ENCODE data around the gene ACACB. TPM values are rescaled to one million over a fixed set of nuclear protein-coding genes. Genes with fewer than 3 reads are reported as not detected.

The ACACB gene
- total RNA-seq, 1 donor from 2014 or later, result 167 TPM

GRCh38 chr12:109189291-109189690, 72.9 kb downstream of the ACACB start:
- no peak for ATAC-seq (ENCODE audit: poor library complexity)
- DNase-seq, result no peak
- intact Hi-C loops (cut with DNase I), result no loop called here

- DNase-seq, result no peak
- intact Hi-C loops (cut with DNase I), result no loop called here
- no peak for ATAC-seq (ENCODE audit: poor library complexity)
Observed at GRCh38 chr12:109191621-109192250, 75.3 kb downstream of the ACACB start.

DNA sequence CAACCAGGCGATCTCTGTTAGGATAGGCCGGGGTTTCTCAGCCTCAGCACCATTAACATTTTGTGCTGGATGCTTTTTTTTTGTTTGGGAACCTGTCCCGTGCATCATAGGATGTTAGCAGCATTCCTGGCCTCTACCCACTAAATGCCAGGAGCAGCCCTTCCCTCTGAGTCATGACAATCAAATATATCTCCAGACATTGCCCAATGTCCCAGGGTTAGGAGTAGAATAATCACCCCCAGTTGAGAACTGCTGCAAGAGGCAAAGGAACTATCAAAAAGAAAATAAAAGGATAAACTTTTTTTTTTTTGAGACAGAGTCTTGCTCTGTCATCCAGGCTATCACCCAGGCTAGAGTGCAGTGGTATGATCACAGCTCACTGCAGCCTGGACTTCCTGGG, 76.0 kb downstream of the ACACB start:
- ATAC-seq (ENCODE audit: poor library complexity) (peak; percentile 7), DNase-seq (no peak)
- intact Hi-C loops (cut with DNase I), result no loop called here

GRCh38 chr12:109193896-109194295, 77.5 kb downstream of the ACACB start:
- intact Hi-C loops (cut with DNase I), result no loop called here
- DNase-seq (no peak), ATAC-seq (ENCODE audit: poor library complexity) (no peak)

DNA sequence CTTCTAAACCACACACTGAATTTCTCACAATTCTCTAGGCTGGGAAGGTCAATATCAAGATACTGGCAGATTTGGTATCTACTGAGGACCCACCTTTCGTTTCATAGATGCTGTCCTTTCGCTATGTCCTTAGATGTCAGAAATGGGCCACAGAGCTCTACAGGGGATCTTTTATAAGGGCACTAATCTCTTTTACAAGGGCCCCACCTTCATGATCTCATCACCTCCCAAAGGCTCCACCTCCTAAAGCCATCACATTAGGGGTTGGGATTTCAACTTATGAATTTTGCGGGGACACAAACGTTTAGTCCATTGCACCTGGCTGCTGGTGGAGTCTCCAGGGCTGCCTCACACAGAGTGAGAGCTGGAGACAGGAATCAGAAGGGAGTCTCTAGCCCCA, 79.9 kb downstream of the ACACB start:
- intact Hi-C loops (cut with DNase I), result no loop called here
- no peak for DNase-seq
- no peak for ATAC-seq (ENCODE audit: poor library complexity)

- intact Hi-C loops (cut with DNase I), result no loop called here
- no peak for ATAC-seq (ENCODE audit: poor library complexity)
- no peak for DNase-seq
Observed at GRCh38 chr12:109197327-109197726, 80.9 kb downstream of the ACACB start.

- no peak for DNase-seq
- ATAC-seq (ENCODE audit: poor library complexity), result no peak
- intact Hi-C loops (cut with DNase I), result no loop called here
Observed at GRCh38 chr12:109199324-109199723, 82.9 kb downstream of the ACACB start.

- intact Hi-C loops (cut with DNase I), result no loop called here
- DNase-seq (no peak), ATAC-seq (ENCODE audit: poor library complexity) (no peak)
Observed at GRCh38 chr12:109200825-109201495, 84.6 kb downstream of the ACACB start.

- ATAC-seq (ENCODE audit: poor library complexity) (no peak), DNase-seq (no peak)
- intact Hi-C loops (cut with DNase I), result no loop called here
Observed at GRCh38 chr12:109201496-109201885, 85.1 kb downstream of the ACACB start.

- ATAC-seq (ENCODE audit: poor library complexity) (no peak), DNase-seq (no peak)
- intact Hi-C loops (cut with DNase I), result no loop called here
Observed at GRCh38 chr12:109202770-109203169, 86.4 kb downstream of the ACACB start.

- intact Hi-C loops (cut with DNase I), result no loop called here
- ATAC-seq (ENCODE audit: poor library complexity), result no peak
- no peak for DNase-seq
Observed at GRCh38 chr12:109203480-109203879, 87.1 kb downstream of the ACACB start.

DNA sequence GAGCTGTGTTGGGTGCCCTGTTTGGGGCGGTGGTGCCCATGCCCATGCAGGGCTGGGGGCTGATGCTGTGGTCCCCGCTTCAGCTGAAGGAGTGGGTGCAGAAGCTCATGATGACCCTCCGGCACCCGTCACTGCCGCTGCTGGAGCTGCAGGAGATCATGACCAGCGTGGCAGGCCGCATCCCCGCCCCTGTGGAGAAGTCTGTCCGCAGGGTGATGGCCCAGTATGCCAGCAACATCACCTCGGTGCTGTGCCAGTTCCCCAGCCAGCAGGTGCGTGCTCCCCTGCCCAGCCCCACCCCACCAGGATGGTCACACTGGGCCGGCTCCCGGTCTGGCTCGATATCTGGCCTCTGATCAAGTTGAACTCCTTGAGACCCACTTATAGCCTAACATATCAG, 92.7 kb downstream of the ACACB start:
- intact Hi-C loops (cut with DNase I), result no loop called here
- DNase-seq (no peak), ATAC-seq (ENCODE audit: poor library complexity) (no peak)

GRCh38 chr12:109212460-109213115, 96.2 kb downstream of the ACACB start:
- no peak for DNase-seq
- no peak for ATAC-seq (ENCODE audit: poor library complexity)
- intact Hi-C loops (cut with DNase I), result no loop called here

- DNase-seq (no peak), ATAC-seq (ENCODE audit: poor library complexity) (no peak)
- intact Hi-C loops (cut with DNase I), result no loop called here
Observed at GRCh38 chr12:109214131-109214530, 97.7 kb downstream of the ACACB start.

- intact Hi-C loops (cut with DNase I), result no loop called here
- no peak for ATAC-seq (ENCODE audit: poor library complexity)
- DNase-seq, result no peak
Observed at GRCh38 chr12:109218996-109219395, 102.6 kb downstream of the ACACB start.

DNA sequence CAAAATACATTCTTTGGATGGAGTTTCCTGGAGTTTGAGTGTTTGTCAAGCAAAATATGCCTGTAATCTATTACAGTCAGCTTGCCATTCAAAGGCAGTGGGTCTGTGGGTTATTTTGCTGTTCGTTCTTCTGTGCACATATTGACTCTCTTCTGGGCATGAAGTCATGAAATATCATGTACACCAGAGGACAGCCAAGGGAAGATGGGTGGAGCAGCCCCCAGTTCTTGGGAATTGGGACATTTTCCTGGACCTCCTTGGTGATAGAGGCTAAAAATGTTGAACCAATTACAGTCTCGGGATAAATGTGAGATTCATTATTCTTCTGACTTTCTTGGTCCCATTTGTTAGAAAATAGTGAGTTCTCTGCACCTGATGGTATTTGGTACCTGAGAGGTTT, 103.6 kb downstream of the ACACB start:
- intact Hi-C loops (cut with DNase I), result no loop called here
- ATAC-seq (ENCODE audit: poor library complexity) (no peak), DNase-seq (no peak)

GRCh38 chr12:109221277-109221931, 105.0 kb downstream of the ACACB start:
- intact Hi-C loops (cut with DNase I), result no loop called here
- ATAC-seq (ENCODE audit: poor library complexity), result no peak
- DNase-seq, result no peak

DNA sequence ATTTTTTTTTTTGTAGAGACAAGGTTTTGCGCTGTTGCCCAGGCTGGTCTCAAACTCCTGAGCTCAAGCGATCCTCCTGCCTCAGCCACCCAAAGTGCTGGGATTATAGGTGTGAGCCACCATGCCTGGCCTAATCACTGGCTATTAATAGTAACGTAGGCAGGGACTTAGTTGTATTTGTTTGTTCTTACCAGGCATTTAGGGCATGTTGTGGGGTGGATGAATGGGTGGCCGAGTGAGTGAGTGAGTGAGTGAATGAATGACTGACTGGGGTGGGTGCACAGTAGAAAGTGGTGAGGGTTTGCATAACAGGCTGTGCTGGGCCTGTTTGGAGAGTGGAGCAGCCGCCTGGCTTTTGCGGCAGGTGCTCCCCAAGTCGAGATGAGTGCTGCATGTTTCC, 105.7 kb downstream of the ACACB start:
- intact Hi-C loops (cut with DNase I), result no loop called here
- peak; percentile 50 for ATAC-seq (ENCODE audit: poor library complexity)

GRCh38 chr12:109222496-109222895, 106.1 kb downstream of the ACACB start:
- intact Hi-C loops (cut with DNase I), result no loop called here
- no peak for ATAC-seq (ENCODE audit: poor library complexity)
- no peak for DNase-seq

More for the DNA sequence above, 105.7 kb downstream of the ACACB start:
- DNase-seq, result no peak

- no peak for DNase-seq
- intact Hi-C loops (cut with DNase I), result no loop called here
- ATAC-seq (ENCODE audit: poor library complexity), result no peak
Observed at GRCh38 chr12:109223211-109223610, 106.8 kb downstream of the ACACB start.

All from Right ventricle myocardium superior (tissue), 1 donor.